GM21390 (cell line): ENCODE results near the gene REL.
"Not testable (repeated sequence)": the region's sequence is repeated elsewhere in the genome, so short reads cannot be mapped to it uniquely, and the experiment has no call there.

ENCODE experiments used
- ATAC-seq: cut with Tn5 transposase; IDR thresholded peaks from one replicate; pipeline ENCODE4 v1.9.1; 2021; ENCODE audit not compliant: unreplicated experiment

Gene REL

DNA sequence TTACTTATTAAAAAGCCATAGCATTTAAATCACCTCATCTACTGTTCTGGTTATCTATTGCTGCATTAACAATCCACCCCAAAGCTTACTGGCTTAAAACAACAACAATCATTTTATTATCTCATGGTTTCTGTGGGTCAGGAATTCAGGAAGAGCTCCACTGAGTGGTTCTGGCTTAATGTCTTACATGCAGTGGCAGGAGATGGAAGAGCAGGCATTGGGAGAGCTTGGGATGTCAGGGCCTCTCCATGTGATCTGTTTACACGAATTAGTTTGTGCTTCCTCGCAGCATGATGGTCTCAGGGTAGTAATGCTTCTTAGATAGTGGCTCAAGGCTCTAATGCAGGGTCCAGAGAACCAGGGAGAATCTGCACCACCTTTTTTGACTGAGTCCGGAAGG is 14.4 kb upstream of the REL start:
- no peak for ATAC-seq

DNA sequence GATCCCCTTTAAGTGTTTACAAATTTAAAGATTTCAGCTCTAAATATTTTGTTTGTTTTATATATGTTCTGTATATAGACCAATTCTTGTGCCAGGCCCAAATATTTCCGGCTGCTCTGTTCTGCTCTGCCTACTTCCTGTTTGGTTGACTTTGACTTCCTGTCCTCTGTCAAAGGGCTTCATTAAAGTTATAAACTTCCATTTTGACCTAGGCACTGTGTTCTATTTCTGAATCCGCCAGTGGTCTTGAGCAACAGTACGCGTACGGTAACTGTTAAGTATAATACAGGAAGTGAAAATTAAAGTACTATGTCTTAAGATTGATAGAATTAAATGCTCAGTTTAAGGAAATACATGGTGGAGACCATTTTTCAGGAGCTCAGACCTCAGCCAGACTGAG is 13.5 kb upstream of the REL start:
- no peak for ATAC-seq

DNA sequence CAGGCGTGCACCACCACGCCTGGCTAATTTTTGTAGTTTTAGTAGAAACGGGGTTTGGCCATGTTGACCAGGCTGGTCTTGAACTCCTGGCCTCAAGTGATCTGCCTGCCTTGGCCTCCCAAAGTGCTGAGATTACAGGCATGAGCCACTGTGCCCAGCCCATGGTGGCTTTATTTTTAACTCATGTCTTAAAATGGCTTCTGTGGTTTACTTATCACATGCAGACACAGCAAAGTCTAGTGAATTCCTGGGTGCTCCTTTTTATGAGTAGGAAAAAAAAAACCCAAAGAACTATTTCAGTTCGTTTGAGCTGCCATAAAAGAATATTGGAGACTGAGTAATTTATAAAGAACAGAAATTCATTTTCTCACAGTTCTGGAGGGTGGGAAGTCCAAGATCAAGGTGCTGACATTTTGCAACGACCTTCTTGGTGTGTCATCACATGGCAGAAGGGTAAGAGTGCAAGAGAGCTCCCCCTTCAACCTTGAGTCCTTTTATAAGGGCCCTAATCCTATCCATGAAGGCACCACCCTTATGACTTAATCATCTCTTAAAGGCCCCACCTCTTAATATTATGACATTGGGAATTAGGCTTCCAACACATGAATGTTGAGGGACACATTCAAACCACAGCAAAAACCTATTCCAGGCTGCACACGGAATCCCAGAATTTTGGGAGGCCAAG is 12.6 kb upstream of the REL start:
- ATAC-seq: no peak

DNA sequence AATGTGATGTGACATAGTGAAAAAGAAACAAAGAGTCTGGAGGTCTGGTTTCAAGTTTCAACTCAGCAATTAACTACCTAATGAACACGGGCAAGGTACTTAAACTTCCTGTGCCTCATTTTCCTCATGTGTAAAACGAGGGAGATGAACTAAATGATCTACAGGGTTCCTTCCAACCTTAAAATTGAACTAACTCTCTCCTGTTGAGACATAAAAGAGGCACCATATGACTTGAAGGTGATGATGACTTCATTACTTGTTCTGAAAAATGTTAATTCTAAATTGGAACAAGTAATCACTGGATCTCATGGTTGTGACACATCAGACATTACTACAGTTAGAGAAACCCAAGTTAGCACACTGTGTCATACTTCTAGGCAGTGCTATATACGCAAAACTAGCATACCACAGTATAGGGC is 8.9 kb upstream of the REL start:
- peak; percentile 37 for ATAC-seq

GRCh38 chr2:60873381-60873780 is 8.0 kb upstream of the REL start:
- peak; percentile 74 for ATAC-seq

DNA sequence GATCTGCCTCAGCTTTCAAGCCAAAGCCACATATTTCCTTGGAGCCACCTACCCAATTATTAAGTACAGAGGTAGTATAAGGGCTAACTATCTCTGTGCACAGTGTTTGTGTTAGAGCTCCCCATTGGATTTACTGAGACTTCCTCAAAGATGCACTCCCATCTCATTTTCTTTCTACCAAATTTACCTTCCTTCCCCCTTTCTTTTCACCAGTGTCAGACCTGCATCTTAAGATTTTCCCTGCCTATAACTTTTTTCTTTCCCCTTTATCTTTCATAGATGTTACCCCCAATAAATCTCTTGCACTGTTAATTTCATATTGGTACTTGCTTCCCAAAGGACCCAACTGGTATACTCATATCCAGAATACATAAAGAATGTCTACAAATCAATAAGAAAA is 5.9 kb upstream of the REL start:
- ATAC-seq: no peak

GRCh38 chr2:60880643-60881046 is 729 bp upstream of the REL start:
- no peak for ATAC-seq

GRCh38 chr2:60882971-60883753 is 1.8 kb downstream of the REL start:
- peak; percentile 34 for ATAC-seq

- no peak for ATAC-seq
These were observed 2.5 kb downstream of the REL start for GRCh38 chr2:60883896-60884295.

- no peak for ATAC-seq
These were observed 3.4 kb downstream of the REL start for GRCh38 chr2:60884800-60885199.

- no peak for ATAC-seq
These were observed 4.3 kb downstream of the REL start for GRCh38 chr2:60885683-60886082.

DNA sequence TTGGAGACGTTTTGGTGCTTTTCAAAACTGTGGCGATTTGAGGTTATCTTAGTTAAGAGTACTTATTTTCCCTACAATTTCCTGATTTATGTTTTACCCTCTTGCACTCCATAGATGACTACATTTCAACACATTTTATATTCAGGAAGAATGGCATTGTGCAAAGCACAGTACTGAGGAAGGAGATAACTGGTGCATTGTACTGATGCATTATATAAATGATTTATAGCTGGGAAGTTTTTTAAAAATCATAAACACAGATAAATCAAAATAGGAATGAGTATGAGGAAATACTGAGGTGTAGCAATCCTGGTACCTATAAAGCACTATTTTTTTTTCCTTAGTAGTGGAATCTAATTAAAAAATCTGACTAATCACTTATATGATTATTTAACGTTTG is 5.6 kb downstream of the REL start:
- no peak for ATAC-seq

GRCh38 chr2:60888853-60889252 is 7.5 kb downstream of the REL start:
- no peak for ATAC-seq

GRCh38 chr2:60889581-60890392 is 8.4 kb downstream of the REL start:
- not testable (repeated sequence) for ATAC-seq

DNA sequence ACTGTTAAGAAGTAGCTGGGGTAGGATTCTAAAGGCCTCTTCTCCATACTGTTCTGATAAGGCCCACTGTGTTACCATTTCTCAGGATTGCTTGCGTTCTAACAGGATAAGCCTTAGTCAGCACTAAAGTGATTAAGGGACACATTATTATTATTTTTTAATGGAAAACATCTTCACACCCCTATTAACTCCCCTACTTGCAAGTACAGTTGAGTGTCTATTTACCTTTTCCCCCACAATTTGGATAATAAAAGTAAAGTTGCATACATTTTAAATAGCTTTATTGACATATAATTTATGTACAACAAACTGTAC is 9.0 kb downstream of the REL start:
- no peak for ATAC-seq

DNA sequence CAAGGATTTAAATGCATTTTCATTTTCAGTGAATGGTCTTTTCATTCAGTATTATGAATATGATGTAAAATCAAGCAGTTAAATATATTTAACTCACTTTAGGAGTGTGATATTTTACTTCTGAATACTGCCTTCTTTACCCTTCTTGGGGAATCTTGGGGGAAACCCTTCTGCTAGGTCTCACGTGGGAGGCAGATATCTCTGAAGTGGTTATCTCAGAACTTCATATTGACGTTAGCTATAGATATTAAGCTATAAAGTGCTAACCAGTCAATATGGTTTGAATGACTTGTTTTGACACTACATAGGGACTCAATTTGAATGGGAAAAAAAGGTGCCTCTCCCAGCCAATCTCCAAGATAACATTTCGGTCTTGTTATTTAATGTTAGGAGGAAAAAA is 9.8 kb downstream of the REL start:
- ATAC-seq: no peak

- ATAC-seq: no peak
These were observed 17.2 kb downstream of the REL start for GRCh38 chr2:60898567-60898966.

- no peak for ATAC-seq
These were observed 18.0 kb downstream of the REL start for GRCh38 chr2:60899230-60899891.

- ATAC-seq: no peak
These were observed 18.5 kb downstream of the REL start for GRCh38 chr2:60899892-60900249.

DNA sequence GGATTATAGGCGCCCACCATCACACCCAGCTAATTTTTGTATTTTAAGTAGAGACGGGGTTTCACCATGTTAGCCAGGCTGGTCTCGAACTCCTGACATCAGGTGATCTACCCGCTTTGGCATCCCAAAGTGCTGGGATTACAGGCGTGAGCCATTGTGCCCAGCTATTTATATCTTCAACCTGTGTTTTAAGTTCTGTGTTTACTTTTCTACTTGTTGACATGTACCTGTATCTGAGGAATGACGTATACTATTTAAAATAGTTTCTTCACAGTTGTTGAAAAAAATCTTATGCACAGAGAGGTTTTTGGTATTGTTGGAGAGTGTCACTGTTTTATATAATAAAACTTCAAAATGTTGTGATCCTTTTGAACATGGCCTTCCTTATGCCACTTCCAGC is 19.9 kb downstream of the REL start:
- not testable (repeated sequence) for ATAC-seq

GRCh38 chr2:60905867-60906266 is 24.5 kb downstream of the REL start:
- not testable (repeated sequence) for ATAC-seq
